ENCODE data around the gene AFG1L. TPM values are rescaled to one million over a fixed set of nuclear protein-coding genes. Genes with fewer than 3 reads are reported as not detected.

Gene AFG1L
- total RNA-seq, 4 donors from 2014 or later, result 6.7 to 8.6 (median 7.4) TPM

DNA sequence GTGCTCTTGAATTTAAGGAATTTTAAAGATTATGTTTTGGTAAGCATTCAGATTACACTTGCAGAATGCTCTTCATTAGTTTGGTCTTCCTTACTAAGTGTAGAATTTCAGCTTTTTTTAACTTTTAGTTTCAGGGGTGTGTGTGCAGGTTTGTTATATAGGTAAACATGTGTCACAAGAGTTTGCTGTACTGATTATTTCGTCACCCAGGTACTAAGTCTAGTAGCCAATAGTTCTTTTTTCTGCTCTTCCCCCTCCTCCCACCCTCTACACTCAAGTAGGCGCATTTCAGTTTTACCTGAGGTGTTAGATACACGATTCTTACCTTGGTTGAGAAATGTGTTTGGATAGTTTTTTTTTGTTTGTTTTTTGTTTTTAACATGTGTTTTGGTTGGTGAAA lies 68.3 kb downstream of the AFG1L start:
- no peak overlapping the region for H3K27ac ChIP-seq
- H3K9me3 ChIP-seq, result no peaks in the 10 kb centered on the region
- DNase-seq, result no peak
- TF ChIP-seq POLR2A (IDR thresholded peaks at IDR 0.05), result no peak
- no peak for TF ChIP-seq CTCF (IDR thresholded peaks at IDR 0.05)
- H3K4me3 ChIP-seq (replicated peaks in 1 of 3), result no peak overlapping the region
- H3K4me1 ChIP-seq, result no peaks in the 10 kb centered on the region
- WGBS, 2 donors, result 83 to 84% methylated on average over 3 of the region's 3 CpGs
- no peaks in the 10 kb centered on the region for H3K36me3 ChIP-seq
- H3K27me3 ChIP-seq, result no peaks in the 10 kb centered on the region
- intact Hi-C loops (cut with DNase I), result no loop called here

- no peaks in the 10 kb centered on the region for H3K27me3 ChIP-seq
- no peak overlapping the region for H3K27ac ChIP-seq
- TF ChIP-seq POLR2A (IDR thresholded peaks at IDR 0.05), result no peak
- TF ChIP-seq CTCF (IDR thresholded peaks at IDR 0.05), result no peak
- H3K4me1 ChIP-seq, result no peaks in the 10 kb centered on the region
- no peak overlapping the region for H3K4me3 ChIP-seq (replicated peaks in 1 of 3)
- H3K36me3 ChIP-seq, result no peaks in the 10 kb centered on the region
- WGBS, 2 donors, result 84% methylated on average over 6 of the region's 6 CpGs
- H3K9me3 ChIP-seq, result no peaks in the 10 kb centered on the region
- intact Hi-C loops (cut with DNase I), result no loop called here
- no peak for DNase-seq
Observed at GRCh38 chr6:108363889-108364313, 69.0 kb downstream of the AFG1L start.

- no peak overlapping the region for H3K4me3 ChIP-seq (replicated peaks in 1 of 3)
- WGBS, 2 donors, result 84 to 88% methylated on average over 3 of the region's 3 CpGs
- DNase-seq, result no peak
- H3K9me3 ChIP-seq, result no peaks in the 10 kb centered on the region
- H3K27ac ChIP-seq, result no peak overlapping the region
- no peaks in the 10 kb centered on the region for H3K4me1 ChIP-seq
- no peaks in the 10 kb centered on the region for H3K36me3 ChIP-seq
- no peaks in the 10 kb centered on the region for H3K27me3 ChIP-seq
- TF ChIP-seq CTCF (IDR thresholded peaks at IDR 0.05) (no peak), POLR2A (IDR thresholded peaks at IDR 0.05) (no peak)
- intact Hi-C loops (cut with DNase I), result no loop called here
Observed at GRCh38 chr6:108364470-108364869, 69.6 kb downstream of the AFG1L start.

GRCh38 chr6:108365478-108365877 lies 70.6 kb downstream of the AFG1L start:
- no peaks in the 10 kb centered on the region for H3K27me3 ChIP-seq
- no peaks in the 10 kb centered on the region for H3K4me1 ChIP-seq
- DNase-seq, result no peak
- H3K9me3 ChIP-seq, result no peaks in the 10 kb centered on the region
- H3K27ac ChIP-seq, result no peak overlapping the region
- no peaks in the 10 kb centered on the region for H3K36me3 ChIP-seq
- intact Hi-C loops (cut with DNase I), result no loop called here
- H3K4me3 ChIP-seq (replicated peaks in 1 of 3), result no peak overlapping the region
- TF ChIP-seq POLR2A (IDR thresholded peaks at IDR 0.05), result no peak
- no peak for TF ChIP-seq CTCF (IDR thresholded peaks at IDR 0.05)

- intact Hi-C loops (cut with DNase I), result no loop called here
- 95 to 96% methylated on average over 4 of the region's 4 CpGs for WGBS, 2 donors
- Histone ChIP-seq H3K36me3 (no peaks in the 10 kb centered on the region), H3K9me3 (no peaks in the 10 kb centered on the region), H3K27me3 (no peaks in the 10 kb centered on the region), H3K4me1 (no peaks in the 10 kb centered on the region), H3K27ac (no peak overlapping the region), H3K4me3 (replicated peaks in 1 of 3) (no peak overlapping the region)
- no peak for DNase-seq
- TF ChIP-seq POLR2A (IDR thresholded peaks at IDR 0.05) (no peak), CTCF (IDR thresholded peaks at IDR 0.05) (no peak)
Observed at GRCh38 chr6:108366236-108366635, 71.4 kb downstream of the AFG1L start.
